ENCODE results near the gene MROH9. TPM values are rescaled to one million over a fixed set of nuclear protein-coding genes. Genes with fewer than 3 reads are reported as not detected.

The MROH9 gene
- total RNA-seq, 1 donor from 2014 or later: not detected

- intact Hi-C loops (cut with micrococcal nuclease): no loop called here
- no peaks in the 10 kb centered on the region for H3K9me3 Mint-ChIP-seq
- ATAC-seq (ENCODE audit: low read depth): no peak
- ChIA-PET POLR2A (no interaction called here), CTCF (no interaction called here)
- no peak overlapping the region for H3K4me3 Mint-ChIP-seq
- DNase-seq: no peak
- no peaks in the 10 kb centered on the region for H3K36me3 Mint-ChIP-seq (ENCODE audit: low read depth)
- TF ChIP-seq CTCF (IDR thresholded peaks at IDR 0.05): no peak
- no peaks in the 10 kb centered on the region for H3K4me1 Mint-ChIP-seq
- no peak overlapping the region for H3K27ac Mint-ChIP-seq
- no peaks in the 10 kb centered on the region for H3K27me3 Mint-ChIP-seq
Observed at GRCh38 chr1:171084870-171085269, 149.5 kb downstream of the MROH9 start.

GRCh38 chr1:171087896-171088295 is 152.6 kb downstream of the MROH9 start:
- no peak overlapping the region for H3K27ac Mint-ChIP-seq
- no peaks in the 10 kb centered on the region for H3K9me3 Mint-ChIP-seq
- H3K27me3 Mint-ChIP-seq: no peaks in the 10 kb centered on the region
- POLR2A ChIA-PET: no interaction called here
- CTCF ChIA-PET: interaction anchor here (1.4 kb wide), 1 partner anchor 226 kb away, joined by 3 read pairs; no protein-coding TSS in a partner anchor
- TF ChIP-seq CTCF (IDR thresholded peaks at IDR 0.05): no peak
- H3K36me3 Mint-ChIP-seq (ENCODE audit: low read depth): no peaks in the 10 kb centered on the region
- DNase-seq: no peak
- H3K4me1 Mint-ChIP-seq: no peaks in the 10 kb centered on the region
- no peak overlapping the region for H3K4me3 Mint-ChIP-seq
- intact Hi-C loops (cut with micrococcal nuclease): no loop called here
- ATAC-seq (ENCODE audit: low read depth): no peak

- ChIA-PET CTCF (interaction anchor here (1.1 kb wide), 1 partner anchor 223 kb away, joined by 3 read pairs; no protein-coding TSS in a partner anchor), POLR2A (no interaction called here)
- ATAC-seq (ENCODE audit: low read depth) (no peak), DNase-seq (no peak)
- Mint-ChIP-seq H3K4me3 (no peak within 1 kb of the TSS), H3K4me1 (no peaks in the 10 kb centered on the region), H3K27ac (no peak within 1 kb of the TSS), H3K36me3 (ENCODE audit: low read depth) (no peaks in the 10 kb centered on the region), H3K27me3 (no peaks in the 10 kb centered on the region), H3K9me3 (no peaks in the 10 kb centered on the region)
- intact Hi-C loops (cut with micrococcal nuclease): no loop called here
- no peak for TF ChIP-seq CTCF (IDR thresholded peaks at IDR 0.05)
Observed at GRCh38 chr1:171090604-171091003, 155.3 kb downstream of the MROH9 start, which contains the start of gene FMO3. TSS of gene FMO3 (plus strand) at chr1:171090905. CDS start at chr1:171092659, 1,754 bp downstream.

- no peak for TF ChIP-seq CTCF (IDR thresholded peaks at IDR 0.05)
- DNase-seq: no peak
- Mint-ChIP-seq H3K4me1 (no peaks in the 10 kb centered on the region), H3K27me3 (peaks cover 1% of the 10 kb centered on the region), H3K4me3 (no peak overlapping the region), H3K9me3 (no peaks in the 10 kb centered on the region), H3K27ac (no peak overlapping the region), H3K36me3 (ENCODE audit: low read depth) (no peaks in the 10 kb centered on the region)
- CTCF ChIA-PET: no interaction called here
- ATAC-seq (ENCODE audit: low read depth): no peak
- intact Hi-C loops (cut with micrococcal nuclease): no loop called here
- POLR2A ChIA-PET: no interaction called here
Observed at GRCh38 chr1:171103862-171104261, 168.5 kb downstream of the MROH9 start.

- Mint-ChIP-seq H3K4me3 (no peak overlapping the region), H3K27me3 (peaks cover 1% of the 10 kb centered on the region), H3K9me3 (no peaks in the 10 kb centered on the region), H3K36me3 (ENCODE audit: low read depth) (no peaks in the 10 kb centered on the region), H3K4me1 (no peaks in the 10 kb centered on the region), H3K27ac (no peak overlapping the region)
- ChIA-PET POLR2A (no interaction called here), CTCF (no interaction called here)
- ATAC-seq (ENCODE audit: low read depth): no peak
- intact Hi-C loops (cut with micrococcal nuclease): no loop called here
- DNase-seq: no peak
- no peak for TF ChIP-seq CTCF (IDR thresholded peaks at IDR 0.05)
Observed at GRCh38 chr1:171107262-171107940, 172.1 kb downstream of the MROH9 start.
